Measurements from ENCODE around the gene GALNT18. TPM values are rescaled to one million over a fixed set of nuclear protein-coding genes. Genes with fewer than 3 reads are reported as not detected.

The GALNT18 gene
- total RNA-seq, 1 donor from 2014 or later, result 137 TPM

GRCh38 chr11:11313902-11314692, 307.7 kb downstream of the GALNT18 start:
- no peak for DNase-seq (ENCODE audit: low spot score)

- DNase-seq (ENCODE audit: low spot score), result no peak
Observed at GRCh38 chr11:11313426-11313825, 308.4 kb downstream of the GALNT18 start.

GRCh38 chr11:11312738-11313137, 309.1 kb downstream of the GALNT18 start:
- no peak for DNase-seq (ENCODE audit: low spot score)

GRCh38 chr11:11311169-11311568, 310.6 kb downstream of the GALNT18 start:
- no peak for DNase-seq (ENCODE audit: low spot score)

- no peak for DNase-seq (ENCODE audit: low spot score)
Observed at GRCh38 chr11:11309906-11310305, 311.9 kb downstream of the GALNT18 start.

- no peak for DNase-seq (ENCODE audit: low spot score)
Observed at GRCh38 chr11:11308249-11308648, 313.6 kb downstream of the GALNT18 start.

- no peak for DNase-seq (ENCODE audit: low spot score)
Observed at GRCh38 chr11:11306855-11307254, 314.9 kb downstream of the GALNT18 start.

GRCh38 chr11:11304550-11304949, 317.3 kb downstream of the GALNT18 start:
- DNase-seq (ENCODE audit: low spot score), result no peak

- no peak for DNase-seq (ENCODE audit: low spot score)
Observed at GRCh38 chr11:11302565-11302964, 319.2 kb downstream of the GALNT18 start.

- no peak for DNase-seq (ENCODE audit: low spot score)
Observed at GRCh38 chr11:11301212-11301611, 320.6 kb downstream of the GALNT18 start.

GRCh38 chr11:11297578-11297977, 324.2 kb downstream of the GALNT18 start:
- no peak for DNase-seq (ENCODE audit: low spot score)

- no peak for DNase-seq (ENCODE audit: low spot score)
Observed at GRCh38 chr11:11296434-11296833, 325.4 kb downstream of the GALNT18 start.

GRCh38 chr11:11294551-11294855, 327.3 kb downstream of the GALNT18 start:
- no peak for DNase-seq (ENCODE audit: low spot score)

GRCh38 chr11:11293798-11294550, 327.8 kb downstream of the GALNT18 start:
- DNase-seq (ENCODE audit: low spot score), result peak; percentile 38

- DNase-seq (ENCODE audit: low spot score), result no peak
Observed at GRCh38 chr11:11292839-11293238, 329.0 kb downstream of the GALNT18 start.

GRCh38 chr11:11291041-11292015, 330.5 kb downstream of the GALNT18 start:
- no peak for DNase-seq (ENCODE audit: low spot score)

- no peak for DNase-seq (ENCODE audit: low spot score)
Observed at GRCh38 chr11:11290354-11290753, 331.5 kb downstream of the GALNT18 start.

- no peak for DNase-seq (ENCODE audit: low spot score)
Observed at GRCh38 chr11:11289669-11290068, 332.1 kb downstream of the GALNT18 start.

GRCh38 chr11:11288972-11289616, 332.7 kb downstream of the GALNT18 start:
- no peak for DNase-seq (ENCODE audit: low spot score)

GRCh38 chr11:11284481-11284880, 337.3 kb downstream of the GALNT18 start:
- DNase-seq (ENCODE audit: low spot score), result no peak

GRCh38 chr11:11281626-11282025, 340.2 kb downstream of the GALNT18 start:
- no peak for DNase-seq (ENCODE audit: low spot score)

Measured in umbilical cord (tissue), 2 donors.